HUES48 (cell line): Measurements from ENCODE around the gene RNF150.

Source experiments
- H3K27ac ChIP-seq: one replicate; pipeline ENCODE4 v1.7.0; 2013; ENCODE audit warnings: low read depth, low read length, inconsistent platforms
- H3K27me3 ChIP-seq: 2 replicates; pipeline ENCODE4 v1.6.1; 2013; ENCODE audit warnings: mild to moderate bottlenecking, low read length; ENCODE audit not compliant: control insufficient read depth, insufficient read depth
- H3K36me3 ChIP-seq: 2 replicates; pipeline ENCODE4 v1.6.1; 2013; ENCODE audit warnings: low read length; ENCODE audit not compliant: control insufficient read depth, insufficient read depth
- H3K4me1 ChIP-seq: 2 replicates; pipeline ENCODE4 v1.6.1; 2013; ENCODE audit warnings: mild to moderate bottlenecking, low read length; ENCODE audit not compliant: control insufficient read depth, insufficient read depth
- H3K4me3 ChIP-seq: 2 replicates; pipeline ENCODE4 v1.5.1; 2013; ENCODE audit warnings: mild to moderate bottlenecking, low read depth, low read length
- H3K9ac ChIP-seq: 2 replicates; pipeline ENCODE4 v1.6.1; 2013; ENCODE audit warnings: mild to moderate bottlenecking, low read depth, low read length, moderate library complexity
- H3K9me3 ChIP-seq: 2 replicates; pipeline ENCODE4 v1.6.1; 2013; ENCODE audit warnings: low read length; ENCODE audit not compliant: control insufficient read depth, insufficient read depth

RNF150 gene

GRCh38 chr4:140944199-140944515 lies 189.1 kb downstream of the RNF150 start:
- H3K4me1 ChIP-seq, result no peaks in the 10 kb centered on the region
- no peak overlapping the region for H3K4me3 ChIP-seq

DNA sequence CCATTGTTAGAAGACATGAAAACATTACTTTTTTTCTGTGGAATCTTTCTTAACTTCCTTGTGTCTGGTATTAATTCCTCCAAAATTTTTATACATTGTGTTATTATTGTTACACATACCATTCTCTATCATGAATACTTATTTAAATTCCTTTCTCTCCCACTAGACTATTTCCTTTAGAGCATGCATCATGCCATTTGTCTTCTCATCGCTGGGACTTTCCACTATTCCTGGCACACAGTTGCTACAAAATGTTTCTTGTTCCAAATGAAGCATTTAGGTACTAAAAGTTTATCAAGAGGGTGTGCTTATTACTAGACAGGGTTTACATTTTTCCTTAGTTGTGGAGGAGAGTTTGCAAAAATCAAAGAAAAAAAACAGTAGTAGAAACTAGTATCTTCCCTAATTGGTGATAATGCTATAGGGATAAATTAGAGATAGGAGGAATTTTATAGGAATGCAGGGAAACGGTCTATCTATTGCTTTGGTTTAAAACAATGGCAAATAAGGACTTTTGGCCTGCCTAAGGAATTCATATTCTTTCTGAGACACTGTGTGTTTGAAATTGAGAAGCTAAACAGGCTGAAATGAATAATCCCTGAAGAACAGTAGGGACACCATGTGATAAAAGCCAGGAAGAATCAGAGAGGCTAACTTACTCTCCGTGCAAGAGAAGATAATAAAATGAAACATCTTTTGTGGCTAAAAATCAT lies 189.6 kb downstream of the RNF150 start:
- H3K36me3 ChIP-seq, result no peaks in the 10 kb centered on the region

More at GRCh38 chr4:140944199-140944515, 189.1 kb downstream of the RNF150 start:
- no peak overlapping the region for H3K9ac ChIP-seq
- H3K27ac ChIP-seq, result no peak overlapping the region
- H3K27me3 ChIP-seq, result no peaks in the 10 kb centered on the region
- no peaks in the 10 kb centered on the region for H3K36me3 ChIP-seq
- H3K9me3 ChIP-seq, result no peaks in the 10 kb centered on the region

DNA sequence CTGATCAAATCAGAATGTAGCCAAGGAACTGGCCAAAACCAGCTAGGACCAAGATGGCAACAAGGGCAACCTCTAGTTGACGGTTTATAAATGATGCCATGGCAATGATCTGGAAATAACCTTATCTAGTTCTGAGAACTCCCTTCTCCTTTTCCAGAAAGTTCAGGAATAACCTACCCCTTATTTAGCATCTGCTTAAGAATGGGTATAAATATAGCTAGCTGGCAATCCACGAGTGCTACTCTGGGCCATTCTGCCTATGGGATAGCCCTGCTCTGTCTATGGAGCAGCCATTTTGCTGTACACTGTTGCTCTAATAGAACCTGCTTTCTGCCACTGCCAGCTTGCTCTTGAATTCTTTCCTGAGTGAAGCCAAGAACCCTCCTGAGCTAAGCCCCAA lies 192.7 kb downstream of the RNF150 start:
- Histone ChIP-seq H3K9ac (no peak overlapping the region), H3K4me3 (no peak overlapping the region), H3K27me3 (no peaks in the 10 kb centered on the region), H3K27ac (no peak overlapping the region), H3K9me3 (no peaks in the 10 kb centered on the region), H3K4me1 (no peaks in the 10 kb centered on the region), H3K36me3 (no peaks in the 10 kb centered on the region)

More for the DNA sequence above, 189.6 kb downstream of the RNF150 start:
- H3K4me1 ChIP-seq, result no peaks in the 10 kb centered on the region
- no peak overlapping the region for H3K4me3 ChIP-seq
- H3K27me3 ChIP-seq, result no peaks in the 10 kb centered on the region
- H3K9me3 ChIP-seq, result no peaks in the 10 kb centered on the region
- H3K9ac ChIP-seq, result no peak overlapping the region
- no peak overlapping the region for H3K27ac ChIP-seq

GRCh38 chr4:140937866-140938265 lies 195.4 kb downstream of the RNF150 start:
- Histone ChIP-seq H3K9ac (no peak overlapping the region), H3K4me1 (no peaks in the 10 kb centered on the region), H3K4me3 (no peak overlapping the region), H3K9me3 (no peaks in the 10 kb centered on the region), H3K36me3 (no peaks in the 10 kb centered on the region), H3K27me3 (no peaks in the 10 kb centered on the region), H3K27ac (no peak overlapping the region)

DNA sequence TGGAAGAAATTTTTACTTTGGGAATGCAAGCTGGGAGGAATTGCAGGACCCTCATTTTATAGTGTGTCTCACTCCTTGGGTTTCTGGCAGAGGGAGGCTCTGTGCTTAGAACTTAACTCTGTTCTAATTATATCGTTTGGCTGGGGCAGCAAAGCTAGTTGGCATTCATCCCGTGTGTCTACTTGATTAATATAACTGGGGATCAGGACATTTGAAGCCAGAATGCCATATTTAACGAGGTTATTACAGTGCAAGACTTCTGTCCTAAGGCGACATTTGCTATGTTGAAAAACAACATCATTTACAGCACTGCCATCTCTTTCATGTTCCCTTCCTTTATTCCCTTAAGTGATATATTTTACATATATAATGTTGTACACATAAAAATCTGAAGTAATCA lies 198.0 kb downstream of the RNF150 start:
- Histone ChIP-seq H3K4me3 (no peak overlapping the region), H3K9me3 (no peaks in the 10 kb centered on the region), H3K27ac (no peak overlapping the region), H3K27me3 (no peaks in the 10 kb centered on the region), H3K9ac (no peak overlapping the region), H3K36me3 (no peaks in the 10 kb centered on the region), H3K4me1 (no peaks in the 10 kb centered on the region)

GRCh38 chr4:140932501-140933045 lies 200.7 kb downstream of the RNF150 start:
- no peaks in the 10 kb centered on the region for H3K36me3 ChIP-seq
- no peak overlapping the region for H3K4me3 ChIP-seq
- H3K27me3 ChIP-seq, result no peaks in the 10 kb centered on the region
- H3K9me3 ChIP-seq, result no peaks in the 10 kb centered on the region
- no peak overlapping the region for H3K9ac ChIP-seq
- no peak overlapping the region for H3K27ac ChIP-seq
- H3K4me1 ChIP-seq, result no peaks in the 10 kb centered on the region

- Histone ChIP-seq H3K27ac (no peak overlapping the region), H3K27me3 (no peaks in the 10 kb centered on the region), H3K36me3 (no peaks in the 10 kb centered on the region), H3K4me3 (no peak overlapping the region), H3K4me1 (no peaks in the 10 kb centered on the region), H3K9me3 (no peaks in the 10 kb centered on the region), H3K9ac (no peak overlapping the region)
These were observed 201.4 kb downstream of the RNF150 start for GRCh38 chr4:140931911-140932310.

DNA sequence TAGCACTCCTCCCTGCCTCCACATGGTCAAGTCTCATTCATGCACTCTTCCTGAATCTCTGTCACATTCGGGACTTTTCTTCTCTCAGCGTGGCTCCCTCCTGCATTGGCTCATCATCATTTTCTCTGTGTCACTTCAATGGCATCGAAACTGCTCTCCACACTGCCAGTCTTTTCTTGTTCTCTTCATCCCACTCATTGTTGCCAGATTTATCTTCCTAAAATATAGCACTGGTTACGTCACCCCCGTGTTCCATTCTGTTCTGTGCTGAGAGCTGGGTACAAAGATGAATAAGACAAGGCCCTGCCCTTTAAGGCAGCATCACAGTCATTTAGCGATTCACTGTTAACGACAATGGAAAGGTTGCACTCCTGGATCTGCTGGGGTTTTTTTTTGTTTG lies 202.7 kb downstream of the RNF150 start:
- Histone ChIP-seq H3K36me3 (no peaks in the 10 kb centered on the region), H3K4me3 (no peak overlapping the region), H3K4me1 (no peaks in the 10 kb centered on the region), H3K27me3 (no peaks in the 10 kb centered on the region), H3K9me3 (no peaks in the 10 kb centered on the region), H3K27ac (no peak overlapping the region), H3K9ac (no peak overlapping the region)

GRCh38 chr4:140930011-140930410 lies 203.3 kb downstream of the RNF150 start:
- Histone ChIP-seq H3K9me3 (no peaks in the 10 kb centered on the region), H3K4me3 (no peak overlapping the region), H3K27me3 (no peaks in the 10 kb centered on the region), H3K9ac (no peak overlapping the region), H3K4me1 (peaks cover 5% of the 10 kb centered on the region), H3K36me3 (no peaks in the 10 kb centered on the region), H3K27ac (no peak overlapping the region)

GRCh38 chr4:140928880-140929279 lies 204.4 kb downstream of the RNF150 start:
- H3K4me1 ChIP-seq, result peaks cover 10% of the 10 kb centered on the region
- H3K9ac ChIP-seq, result no peak overlapping the region
- no peak overlapping the region for H3K4me3 ChIP-seq
- no peaks in the 10 kb centered on the region for H3K36me3 ChIP-seq
- H3K9me3 ChIP-seq, result no peaks in the 10 kb centered on the region
- no peak overlapping the region for H3K27ac ChIP-seq
- no peaks in the 10 kb centered on the region for H3K27me3 ChIP-seq

- Histone ChIP-seq H3K36me3 (no peaks in the 10 kb centered on the region), H3K27me3 (no peaks in the 10 kb centered on the region), H3K4me1 (peaks cover 10% of the 10 kb centered on the region), H3K4me3 (no peak overlapping the region), H3K27ac (no peak overlapping the region), H3K9me3 (no peaks in the 10 kb centered on the region), H3K9ac (no peak overlapping the region)
These were observed 206.6 kb downstream of the RNF150 start for GRCh38 chr4:140926672-140927071.
